ENCODE measurements around the gene KRT75.
"Not testable (repeated sequence)": the region's sequence is repeated elsewhere in the genome, so short reads cannot be mapped to it uniquely, and the experiment has no call there.

KRT75 gene

GRCh38 chr12:52434081-52434733 lies at the start of gene KRT75:
KRT75 (minus strand) TSS chr12:52434371; CDS start chr12:52434304, 67 bp downstream.
- no peak for DNase-seq

GRCh38 chr12:52480073-52480472 lies 45.9 kb upstream of the KRT75 start:
- DNase-seq: no peak

- no peak for DNase-seq
Measured at GRCh38 chr12:52477651-52478050, 43.5 kb upstream of the KRT75 start.

- DNase-seq: no peak
Measured at GRCh38 chr12:52474212-52474611, 40.0 kb upstream of the KRT75 start.

- no peak for DNase-seq
Measured at GRCh38 chr12:52473768-52474167, 39.6 kb upstream of the KRT75 start, which contains the start of gene KRT6C. KRT6C (minus strand) TSS chr12:52473805; CDS start chr12:52473737, 68 bp downstream.

- no peak for DNase-seq
Measured at GRCh38 chr12:52469853-52470252, 35.7 kb upstream of the KRT75 start.

- DNase-seq: no peak
Measured at GRCh38 chr12:52464897-52465296, 30.7 kb upstream of the KRT75 start.

- no peak for DNase-seq
Measured at GRCh38 chr12:52461693-52462092, 27.5 kb upstream of the KRT75 start.

- no peak for DNase-seq
Measured at GRCh38 chr12:52458861-52459260, 24.7 kb upstream of the KRT75 start.

- DNase-seq: no peak
Measured at GRCh38 chr12:52455821-52456220, 21.6 kb upstream of the KRT75 start.

- no peak for DNase-seq
Measured at GRCh38 chr12:52454411-52455201, 20.4 kb upstream of the KRT75 start.

GRCh38 chr12:52452101-52452500 lies 17.9 kb upstream of the KRT75 start, which contains the start of gene KRT6B:
KRT6B (minus strand) TSS chr12:52452146; CDS start chr12:52452078, 68 bp downstream.
- DNase-seq: no peak

- no peak for DNase-seq
Measured at GRCh38 chr12:52448228-52448627, 14.1 kb upstream of the KRT75 start.

GRCh38 chr12:52447196-52447595 lies 13.0 kb upstream of the KRT75 start:
- DNase-seq: not testable (repeated sequence)

GRCh38 chr12:52446367-52447045 lies 12.3 kb upstream of the KRT75 start:
- DNase-seq: no peak

GRCh38 chr12:52445876-52446275 lies 11.7 kb upstream of the KRT75 start:
- no peak for DNase-seq

- DNase-seq: no peak
Measured at GRCh38 chr12:52444647-52445595, 10.8 kb upstream of the KRT75 start.

- DNase-seq: no peak
Measured at GRCh38 chr12:52443966-52444365, 9.8 kb upstream of the KRT75 start.

GRCh38 chr12:52442600-52443061 lies 8.5 kb upstream of the KRT75 start:
- DNase-seq: no peak

GRCh38 chr12:52441320-52441911 lies 7.2 kb upstream of the KRT75 start:
- DNase-seq: no peak

GRCh38 chr12:52440821-52441319 lies 6.7 kb upstream of the KRT75 start:
- no peak for DNase-seq

- DNase-seq: no peak
Measured at GRCh38 chr12:52439845-52440244, 5.7 kb upstream of the KRT75 start.
